Endothelial cell of umbilical vein (primary cell): Measurements from ENCODE around the gene ZNF462. TPM values are rescaled to one million over a fixed set of nuclear protein-coding genes. Genes with fewer than 3 reads are reported as not detected.

ENCODE experiments used
- BruUV-seq: library from RNA; stranded (reverse); fragments of 400-500 nt; replicated peaks from 2 replicates; lab custom pipeline; 2021; lab: Mats Ljungman, UMichigan
- CTCF ChIA-PET: fragments of 300-600, 350-600 bp; sonication (Branson Sonifier 250); formaldehyde crosslinking; loops from one replicate; lab custom pipeline; 2021; ENCODE audit warnings: antibody characterized with exemption, inconsistent platforms; lab: Charles Lee
- POLR2A ChIA-PET: fragments of 300-600, 350-600 bp; sonication (Branson Sonifier 250); formaldehyde crosslinking; loops from one replicate; lab custom pipeline; 2021; ENCODE audit warnings: antibody characterized with exemption, inconsistent platforms; lab: Charles Lee
- DNase-seq: peaks from one replicate; pipeline ENCODE4 v3.0.0-alpha.2; 2011; ENCODE audit warnings: low read depth, low spot score
- FAIRE-seq: peaks from 2 replicates; lab custom pipeline; 2011; peaks lifted over from hg19 to GRCh38; lab: Jason Lieb, UNC
- H2AFZ ChIP-seq: 2 replicates; pipeline ENCODE4 v1.6.0; 2012; ENCODE audit warnings: low read depth, low read length, control low read depth, inconsistent platforms
- H3K27ac ChIP-seq: 2 replicates; pipeline ENCODE4 v1.5.1; 2011; ENCODE audit warnings: low read depth, mild to moderate bottlenecking, control low read depth, low read length, moderate library complexity; ENCODE audit not compliant: insufficient read depth
- H3K27me3 ChIP-seq, 2 experiments: 2 replicates each; pipeline versions ENCODE4 v1.6.0 to v1.6.1; 2011; ENCODE audit warnings: low read length in 2 of 2, mixed read lengths in 1 of 2; ENCODE audit not compliant: control insufficient read depth in 2 of 2, insufficient read depth in 2 of 2
- H3K36me3 ChIP-seq, 2 experiments: 2 replicates in 1 of 2; 3 replicates in 1 of 2; pipeline ENCODE4 v1.5.1; 2011; ENCODE audit warnings: low read length in 2 of 2, mild to moderate bottlenecking in 1 of 2, moderate library complexity in 1 of 2; ENCODE audit not compliant: control insufficient read depth in 2 of 2, insufficient read depth in 2 of 2; ENCODE audit errors: extremely low read depth in 1 of 2
- H3K4me1 ChIP-seq: 3 replicates; pipeline ENCODE4 v1.5.1; 2011; ENCODE audit warnings: mild to moderate bottlenecking, low read length; ENCODE audit not compliant: control insufficient read depth, insufficient read depth; ENCODE audit errors: extremely low read depth
- H3K4me2 ChIP-seq: 2 replicates; pipeline ENCODE4 v1.6.1; 2011; ENCODE audit warnings: low read length, control low read depth, mixed read lengths; ENCODE audit not compliant: insufficient read depth
- H3K4me3 ChIP-seq, 3 experiments: fragments of 200-600 bp in 1 of 3; sonication (generic), shearing (Covaris generic) in 1 of 3; replicated peaks in 1 of 3; 2 replicates each; pipeline ENCODE4 v1.5.1; 2011 to 2016; ENCODE audit warnings: control low read depth in 3 of 3, low read length in 3 of 3, mild to moderate bottlenecking in 2 of 3, inconsistent platforms in 1 of 3, low read depth in 1 of 3, moderate library complexity in 1 of 3; ENCODE audit not compliant: insufficient read depth in 1 of 3
- H3K79me2 ChIP-seq: 2 replicates; pipeline ENCODE4 v1.6.0; 2012; ENCODE audit warnings: low read length, inconsistent platforms; ENCODE audit not compliant: control insufficient read depth, insufficient read depth
- H3K9ac ChIP-seq: replicated peaks from 2 replicates; pipeline ENCODE3; 2011; ENCODE audit warnings: low read length, control low read depth; ENCODE audit not compliant: insufficient read depth; ENCODE audit errors: extremely low read depth
- H3K9me1 ChIP-seq: replicated peaks from 3 replicates; pipeline ENCODE4 v1.6.0; 2011; ENCODE audit warnings: mild to moderate bottlenecking, low read length; ENCODE audit not compliant: control insufficient read depth, insufficient read depth; ENCODE audit errors: extremely low read depth
- H3K9me3 ChIP-seq: replicated peaks from 2 replicates; pipeline ENCODE4 v1.5.1; 2012; ENCODE audit warnings: low read length, inconsistent platforms; ENCODE audit not compliant: control insufficient read depth, insufficient read depth
- H4K20me1 ChIP-seq: replicated peaks from 2 replicates; pipeline ENCODE3; 2011; ENCODE audit warnings: mild to moderate bottlenecking, low read length; ENCODE audit not compliant: control insufficient read depth, insufficient read depth; ENCODE audit errors: extremely low read depth
- CTCF ChIP-seq, 2 donors: IDR thresholded peaks; 1 replicate in 1 of 2; 2 replicates in 1 of 2; pipeline ENCODE4 v1.5.1; 2011; ENCODE audit warnings: low read length in 2 of 2, mild to moderate bottlenecking in 2 of 2, moderate library complexity in 2 of 2, control low read depth in 1 of 2, inconsistent platforms in 1 of 2, low read depth in 1 of 2; ENCODE audit not compliant: insufficient read depth in 1 of 2; ENCODE audit errors: extremely low read depth in 1 of 2
- EZH2 ChIP-seq: IDR thresholded peaks from 2 replicates; pipeline ENCODE4 v1.6.1; 2012; ENCODE audit warnings: borderline replicate concordance, low read depth, mild to moderate bottlenecking, moderate library complexity, low read length, inconsistent platforms; ENCODE audit not compliant: severe bottlenecking
- FOS ChIP-seq: IDR thresholded peaks from 2 replicates; pipeline ENCODE4 v1.6.1; 2011; ENCODE audit warnings: mild to moderate bottlenecking, low read length, moderate library complexity, borderline replicate concordance; ENCODE audit not compliant: insufficient read depth
- GATA2 ChIP-seq: IDR thresholded peaks from 2 replicates; pipeline ENCODE4 v1.7.0; 2011; ENCODE audit warnings: low read depth, mild to moderate bottlenecking, moderate library complexity, mixed read lengths, low read length; ENCODE audit not compliant: insufficient read length, insufficient read depth
- JUN ChIP-seq: IDR thresholded peaks from 2 replicates; pipeline ENCODE4 v1.6.1; 2011; ENCODE audit warnings: borderline replicate concordance, low read depth; ENCODE audit not compliant: insufficient read length, insufficient read depth
- MAX ChIP-seq: IDR thresholded peaks from 2 replicates; pipeline ENCODE4 v1.6.1; 2011; ENCODE audit not compliant: insufficient read depth, insufficient read length
- MYC ChIP-seq: IDR thresholded peaks from one replicate; pipeline ENCODE4 v1.6.1; 2011; ENCODE audit warnings: mild to moderate bottlenecking, low read depth, low read length
- POLR2A ChIP-seq: IDR thresholded peaks from 2 replicates; pipeline ENCODE4 v1.6.1; 2012; ENCODE audit warnings: low read depth, mild to moderate bottlenecking, control low read depth, low read length
- POLR2AphosphoS5 ChIP-seq: IDR thresholded peaks from 2 replicates; pipeline ENCODE4 v1.6.1; 2012; ENCODE audit warnings: low read depth, mild to moderate bottlenecking, control low read depth, low read length, moderate library complexity; ENCODE audit not compliant: insufficient read depth
- dilution Hi-C: fragments of 300-500 bp; cut with MboI; formaldehyde crosslinking; loops from one replicate; pipeline ENCODE4 v1.15.0; 2019; ENCODE audit warnings: low sequenced_read_pairs; ENCODE audit not compliant: extremely low pct_ligation_motif_present
- intact Hi-C: fragments of 100-400 bp; cut with micrococcal nuclease; formaldehyde crosslinking; loops from one replicate; pipeline ENCODE4 v1.10.0; 2022
- polyA plus RNA-seq, 4 experiments: library from polyadenylated mRNA; depleted of rRNA in 3 of 4; stranded (reverse) in 3 of 4; unstranded in 1 of 4; fragments of >200 nt; gene quantifications; 2 replicates each; pipeline versions ENCODE4 v1.2.1 to v1.2.3, GENCODE V29; 2011 to 2012; ENCODE audit warnings: missing spikeins in 1 of 4
- total RNA-seq: library from RNA; stranded (reverse); gene quantifications from 2 replicates; pipeline ENCODE4 v1.2.3, GENCODE V29; 2021

The ZNF462 gene
- total and polyA plus RNA-seq, 2 donors (not counting 3 experiments of a cell fraction or from before 2014, with no cell fraction given) = 6.2 to 24.7 TPM

GRCh38 chr9:106947106-106947900 is 84.3 kb downstream of the ZNF462 start:
- Histone ChIP-seq H3K27me3 (no peaks in the 10 kb centered on the region), H3K9me1 (no peaks in the 10 kb centered on the region), H3K9ac (no peak overlapping the region), H3K36me3 (no peaks in the 10 kb centered on the region), H3K79me2 (no peaks in the 10 kb centered on the region), H3K4me2 (no peak overlapping the region), H2AFZ (no peak overlapping the region), H4K20me1 (no peaks in the 10 kb centered on the region), H3K4me3 (no peak overlapping the region), H3K9me3 (no peaks in the 10 kb centered on the region), H3K4me1 (peaks cover 10% of the 10 kb centered on the region), H3K27ac (no peak overlapping the region)
- TF ChIP-seq FOS = peak; percentile 11
- peak; percentile 23 for TF ChIP-seq JUN
- no peak for TF ChIP-seq EZH2
- DNase-seq = peak; percentile 33
- no peak for FAIRE-seq
- dilution Hi-C loops (no loop called here), intact Hi-C loops (loop anchor here (2.0 kb wide), 1 partner anchor 15 kb away; no protein-coding TSS in a partner anchor)
- POLR2A ChIA-PET = no interaction called here
- CTCF ChIA-PET = no interaction called here
- no TSS peak for BruUV-seq

GRCh38 chr9:106953174-106953573 is 90.2 kb downstream of the ZNF462 start:
- H3K9ac ChIP-seq = no peak overlapping the region
- H3K27me3 ChIP-seq = no peaks in the 10 kb centered on the region
- no peak overlapping the region for H2AFZ ChIP-seq
- TF ChIP-seq MYC (no peak), EZH2 (no peak), JUN (no peak), CTCF (IDR thresholded peaks at IDR 0.05; ENCODE audit: extremely low read depth in 1 of 2, insufficient read depth in 1 of 2, low read depth in 1 of 2, low read length in 2 of 2) (no peak), MAX (no peak), POLR2AphosphoS5 (no peak), GATA2 (no peak), FOS (no peak), POLR2A (no peak)
- intact Hi-C loops (no loop called here), dilution Hi-C loops (no loop called here)
- H3K4me1 ChIP-seq = no peaks in the 10 kb centered on the region
- DNase-seq (no peak), FAIRE-seq (no peak)
- no peaks in the 10 kb centered on the region for H3K79me2 ChIP-seq
- ChIA-PET CTCF (no interaction called here), POLR2A (no interaction called here)
- H3K9me1 ChIP-seq = no peaks in the 10 kb centered on the region
- no peak overlapping the region for H3K4me2 ChIP-seq
- H4K20me1 ChIP-seq = no peaks in the 10 kb centered on the region
- H3K4me3 ChIP-seq = no peak overlapping the region
- H3K27ac ChIP-seq = no peak overlapping the region
- H3K36me3 ChIP-seq = no peaks in the 10 kb centered on the region
- no peaks in the 10 kb centered on the region for H3K9me3 ChIP-seq
- BruUV-seq = no TSS peak
